ENCODE data around the gene ASXL1.

GRCh38 chr20:32357869-32358631, at the start of gene ASXL1:
- TF ChIP-seq ARNTL (CRISPR knock-in tag; IDR thresholded peaks at IDR 0.05; ENCODE audit: borderline replicate concordance, low read depth) (no peak), ZNF8 (CRISPR knock-in tag; IDR thresholded peaks at IDR 0.05) (no peak), ESRRG (CRISPR knock-in tag; IDR thresholded peaks at IDR 0.05) (no peak), ISL1 (CRISPR knock-in tag; IDR thresholded peaks at IDR 0.05) (no peak), OSR1 (CRISPR knock-in tag; IDR thresholded peaks at IDR 0.05) (no peak), PPARA (CRISPR knock-in tag; IDR thresholded peaks at IDR 0.05; ENCODE audit: borderline replicate concordance) (no peak), ZC3H10 (CRISPR knock-in tag; IDR thresholded peaks at IDR 0.05) (no peak), RARB (CRISPR knock-in tag; IDR thresholded peaks at IDR 0.05) (no peak), BACH2 (CRISPR knock-in tag; IDR thresholded peaks at IDR 0.05; ENCODE audit: borderline replicate concordance) (no peak), ZFP3 (CRISPR knock-in tag; IDR thresholded peaks at IDR 0.05) (no peak)
- TF ChIP-seq, protein P1, sequence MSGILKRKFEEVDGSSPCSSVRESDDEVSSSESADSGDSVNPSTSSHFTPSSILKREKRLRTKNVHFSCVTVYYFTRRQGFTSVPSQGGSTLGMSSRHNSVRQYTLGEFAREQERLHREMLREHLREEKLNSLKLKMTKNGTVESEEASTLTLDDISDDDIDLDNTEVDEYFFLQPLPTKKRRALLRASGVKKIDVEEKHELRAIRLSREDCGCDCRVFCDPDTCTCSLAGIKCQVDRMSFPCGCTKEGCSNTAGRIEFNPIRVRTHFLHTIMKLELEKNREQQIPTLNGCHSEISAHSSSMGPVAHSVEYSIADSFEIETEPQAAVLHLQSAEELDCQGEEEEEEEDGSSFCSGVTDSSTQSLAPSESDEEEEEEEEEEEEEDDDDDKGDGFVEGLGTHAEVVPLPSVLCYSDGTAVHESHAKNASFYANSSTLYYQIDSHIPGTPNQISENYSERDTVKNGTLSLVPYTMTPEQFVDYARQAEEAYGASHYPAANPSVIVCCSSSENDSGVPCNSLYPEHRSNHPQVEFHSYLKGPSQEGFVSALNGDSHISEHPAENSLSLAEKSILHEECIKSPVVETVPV (CRISPR knock-in tag; IDR thresholded peaks at IDR 0.05) = no peak
- TF ChIP-seq, protein P2, sequence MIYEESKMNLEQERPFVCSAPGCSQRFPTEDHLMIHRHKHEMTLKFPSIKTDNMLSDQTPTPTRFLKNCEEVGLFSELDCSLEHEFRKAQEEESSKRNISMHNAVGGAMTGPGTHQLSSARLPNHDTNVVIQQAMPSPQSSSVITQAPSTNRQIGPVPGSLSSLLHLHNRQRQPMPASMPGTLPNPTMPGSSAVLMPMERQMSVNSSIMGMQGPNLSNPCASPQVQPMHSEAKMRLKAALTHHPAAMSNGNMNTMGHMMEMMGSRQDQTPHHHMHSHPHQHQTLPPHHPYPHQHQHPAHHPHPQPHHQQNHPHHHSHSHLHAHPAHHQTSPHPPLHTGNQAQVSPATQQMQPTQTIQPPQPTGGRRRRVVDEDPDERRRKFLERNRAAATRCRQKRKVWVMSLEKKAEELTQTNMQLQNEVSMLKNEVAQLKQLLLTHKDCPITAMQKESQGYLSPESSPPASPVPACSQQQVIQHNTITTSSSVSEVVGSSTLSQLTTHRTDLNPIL (CRISPR knock-in tag; IDR thresholded peaks at IDR 0.05; ENCODE audit: low read depth) = no peak
